ENCODE results near the gene ZCCHC7.
"Not testable (repeated sequence)": the region's sequence is repeated elsewhere in the genome, so short reads cannot be mapped to it uniquely, and the experiment has no call there.

The ZCCHC7 gene

DNA sequence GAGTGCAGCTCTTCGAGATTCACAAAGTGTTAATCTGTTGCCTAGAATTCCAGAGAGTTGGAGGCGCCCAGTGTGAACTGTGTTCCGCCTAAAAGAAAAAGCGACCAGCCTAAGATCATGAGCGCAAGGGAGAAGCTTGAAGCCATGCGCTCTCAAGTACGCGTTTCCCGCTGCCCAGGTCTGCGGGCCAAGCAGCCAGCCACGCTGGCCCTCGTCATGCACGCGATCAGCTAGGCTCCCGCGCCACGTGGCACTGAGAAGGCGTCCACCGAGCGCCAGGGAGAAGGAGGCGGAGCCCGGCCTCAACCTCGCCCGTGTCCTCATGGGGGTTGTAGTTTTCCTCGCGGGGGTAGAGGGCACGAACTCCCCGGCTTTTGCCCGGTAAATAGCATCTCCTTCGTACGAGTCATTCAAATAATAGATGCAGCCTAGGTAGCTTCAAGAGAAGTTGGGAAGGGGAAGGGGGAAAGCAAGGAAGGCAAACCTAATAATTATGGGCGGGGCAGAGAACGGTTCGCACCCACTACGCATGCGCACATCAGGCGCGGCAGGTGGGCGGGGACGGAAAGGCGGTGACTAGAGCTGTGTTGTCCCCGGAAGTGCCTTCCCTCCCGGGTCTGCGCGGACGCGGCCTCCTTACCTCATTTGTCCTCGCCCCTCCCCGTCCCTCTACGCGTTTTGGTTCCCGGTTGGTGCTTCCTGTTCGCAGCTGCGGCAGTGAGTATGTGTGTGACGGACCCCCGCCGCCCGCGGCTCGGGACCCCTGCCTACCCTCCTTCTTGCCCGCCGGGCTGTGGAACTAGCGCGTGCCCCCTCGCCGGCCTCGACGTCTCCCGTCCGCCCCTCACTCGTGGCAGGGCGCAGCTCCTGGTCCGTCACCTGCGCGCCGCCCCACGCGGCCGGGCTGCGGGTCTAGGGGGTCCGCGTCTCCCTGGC is at the start of gene ZCCHC7:
Gene ZCCHC7, plus strand, starts transcription at position 668 of the 936 bp plus-strand sequence.
- DNase-seq = peak; percentile 97

DNA sequence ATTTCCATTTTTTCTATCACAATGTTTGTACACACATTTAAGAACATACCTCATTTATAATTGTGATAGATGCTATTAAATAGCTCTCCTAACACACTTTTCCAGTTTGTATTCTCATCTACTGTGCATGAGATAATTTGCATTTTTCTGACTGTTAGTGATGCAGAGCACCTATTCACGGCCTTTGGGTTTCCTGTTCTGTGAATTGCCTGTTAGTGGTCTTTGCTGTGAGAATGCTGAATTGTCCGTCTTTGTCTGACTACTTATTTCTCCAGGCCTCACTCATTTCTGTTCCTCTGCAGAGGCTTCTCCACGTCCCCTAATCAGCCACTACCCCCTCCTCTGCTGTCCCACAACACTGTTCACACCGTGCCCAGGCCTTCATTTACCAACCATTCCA is 45.6 kb upstream of the ZCCHC7 start:
- not testable (repeated sequence) for DNase-seq

DNA sequence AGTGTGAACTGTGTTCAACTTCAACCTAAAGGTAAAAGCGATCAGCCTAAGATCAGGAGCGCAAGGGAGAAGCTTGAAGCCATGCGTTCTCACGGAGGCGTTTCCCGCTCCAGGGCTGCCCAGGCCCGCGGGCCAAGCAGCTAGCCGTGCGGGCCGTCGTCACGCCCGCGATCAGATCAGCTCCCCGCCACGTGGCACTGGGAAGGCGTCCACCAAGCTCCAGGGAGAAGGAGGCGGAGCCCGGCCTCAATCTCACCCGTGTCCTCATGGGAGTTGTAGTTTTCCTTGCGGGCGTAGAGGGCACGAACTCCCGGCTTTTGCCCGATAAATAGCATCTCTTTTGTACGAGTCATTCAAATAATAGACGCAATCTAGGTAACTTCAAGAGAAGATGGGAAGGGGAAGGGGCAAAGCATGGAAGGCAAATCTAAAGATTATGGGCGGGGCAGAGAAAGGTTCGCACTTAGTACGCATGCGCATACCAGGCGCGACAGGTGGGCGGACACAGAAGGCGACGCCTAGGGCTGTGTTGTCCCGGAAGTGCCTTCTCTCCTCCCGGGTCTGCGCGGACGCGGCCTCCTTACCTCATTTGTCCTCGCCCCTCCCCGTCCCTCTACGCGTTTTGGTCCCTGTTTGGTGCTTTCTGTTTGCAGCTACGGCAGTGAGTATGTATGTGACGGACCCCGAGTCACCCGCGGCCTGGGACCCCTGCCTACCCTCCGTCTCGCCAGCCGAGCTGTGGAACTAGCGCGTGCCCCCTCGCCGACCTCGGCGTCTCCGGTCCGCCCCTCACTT is 40.8 kb upstream of the ZCCHC7 start:
- peak; percentile 98 for DNase-seq

DNA sequence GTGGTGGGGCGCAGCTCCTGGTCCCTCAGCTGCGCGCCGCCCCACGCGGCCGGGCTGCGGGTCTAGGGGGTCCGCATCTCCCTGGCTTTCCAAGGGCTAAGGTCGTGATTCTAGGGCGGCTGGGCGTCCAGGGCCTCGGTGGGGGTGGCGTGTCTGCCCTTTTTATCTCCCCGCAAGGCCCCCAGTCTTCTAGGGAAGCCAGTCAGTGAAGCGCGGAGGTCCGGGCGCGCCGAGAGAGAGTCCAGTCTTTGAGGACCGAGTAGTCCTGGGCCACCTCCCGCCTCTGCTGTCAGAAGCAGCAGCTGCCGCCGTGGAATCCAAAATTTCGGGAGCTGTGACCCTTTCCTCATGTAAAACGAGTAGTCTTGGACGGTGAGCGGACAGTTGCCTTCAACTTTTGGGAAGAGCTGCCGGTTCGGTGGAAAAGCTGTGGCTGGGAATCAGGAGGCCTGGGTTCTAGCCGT is 40.2 kb upstream of the ZCCHC7 start:
- DNase-seq = peak; percentile 37

DNA sequence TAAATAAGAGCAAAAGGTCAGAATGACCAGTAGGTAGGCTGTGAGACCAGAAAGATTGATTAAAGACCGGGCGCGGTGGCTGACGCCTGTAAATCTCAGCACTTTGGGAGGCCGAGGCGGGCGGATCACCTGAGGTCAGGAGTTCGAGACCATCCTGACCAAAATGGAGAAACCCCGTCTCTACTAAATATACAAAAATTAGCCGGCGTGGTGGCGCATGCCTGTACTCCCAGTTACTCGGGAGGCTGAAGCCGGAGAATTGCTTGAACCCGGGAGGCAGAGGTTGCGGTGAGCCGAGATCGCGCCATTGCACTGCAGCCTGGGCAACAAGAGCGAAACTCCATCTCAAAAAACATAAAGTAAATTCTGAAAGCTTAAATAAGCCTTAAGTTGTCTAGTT is 38.9 kb upstream of the ZCCHC7 start:
- not testable (repeated sequence) for DNase-seq

DNA sequence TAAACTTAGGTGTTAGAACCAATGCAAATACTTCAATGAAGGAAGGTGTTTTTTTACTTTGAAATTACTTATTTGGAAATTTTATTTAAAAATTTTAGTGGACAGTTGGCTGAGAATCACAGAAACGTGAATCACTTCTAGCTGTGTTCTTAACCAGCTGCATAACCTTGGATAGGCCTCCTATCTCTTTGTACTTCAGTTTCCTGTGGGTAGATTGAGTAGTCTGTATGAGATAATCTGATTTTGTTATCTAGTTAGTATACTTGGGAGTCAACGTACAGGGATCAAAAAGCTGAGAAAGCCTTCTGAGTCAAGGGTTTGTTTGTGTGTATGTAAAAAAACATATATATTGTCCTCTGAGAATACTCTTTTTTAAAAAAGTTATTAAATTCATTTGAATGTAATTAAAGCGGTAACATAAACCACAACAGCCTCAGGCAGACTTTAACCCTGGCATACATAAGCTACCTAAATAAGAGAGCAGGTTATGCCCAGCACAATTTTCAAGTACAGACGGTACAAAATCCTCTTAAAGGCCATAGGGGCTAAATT is 38.1 kb upstream of the ZCCHC7 start:
- DNase-seq = no peak

DNA sequence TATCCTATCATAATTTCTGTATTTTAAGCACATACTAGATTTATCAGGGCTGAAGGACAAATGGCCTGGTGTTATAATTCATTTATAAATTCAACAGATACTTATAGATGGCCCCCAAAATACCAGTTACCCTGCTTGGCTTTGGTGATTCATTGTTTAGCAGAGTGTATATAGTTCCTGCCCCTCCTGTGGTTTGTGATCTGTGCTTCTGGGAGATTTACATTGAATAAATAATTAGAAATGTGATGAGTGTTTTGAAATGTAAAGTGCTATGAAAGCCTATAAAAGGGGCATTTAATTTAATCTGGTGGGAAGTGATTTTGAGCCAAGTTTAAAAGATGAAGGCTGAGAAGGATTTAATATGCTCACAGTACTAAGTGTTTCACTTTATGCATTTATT is 36.7 kb upstream of the ZCCHC7 start:
- DNase-seq = no peak

DNA sequence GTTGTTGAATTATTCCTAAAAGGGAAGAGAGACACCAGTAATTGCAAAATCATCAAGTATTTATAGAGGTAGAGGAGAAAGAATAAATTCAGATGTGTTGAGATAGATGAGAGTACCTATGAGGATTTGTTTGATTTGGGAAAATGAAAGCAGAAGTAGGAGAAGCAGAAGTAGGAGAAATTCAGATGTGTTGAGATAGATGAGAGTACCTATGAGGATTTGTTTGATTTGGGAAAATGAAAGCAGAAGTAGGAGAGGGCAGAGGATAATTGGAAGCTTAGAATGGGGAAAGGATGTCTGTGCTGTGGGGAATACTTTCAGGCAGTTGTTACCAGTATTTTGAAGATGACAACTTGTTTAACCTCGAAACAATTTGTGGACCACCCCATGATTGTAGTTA is 35.1 kb upstream of the ZCCHC7 start:
- no peak for DNase-seq

DNA sequence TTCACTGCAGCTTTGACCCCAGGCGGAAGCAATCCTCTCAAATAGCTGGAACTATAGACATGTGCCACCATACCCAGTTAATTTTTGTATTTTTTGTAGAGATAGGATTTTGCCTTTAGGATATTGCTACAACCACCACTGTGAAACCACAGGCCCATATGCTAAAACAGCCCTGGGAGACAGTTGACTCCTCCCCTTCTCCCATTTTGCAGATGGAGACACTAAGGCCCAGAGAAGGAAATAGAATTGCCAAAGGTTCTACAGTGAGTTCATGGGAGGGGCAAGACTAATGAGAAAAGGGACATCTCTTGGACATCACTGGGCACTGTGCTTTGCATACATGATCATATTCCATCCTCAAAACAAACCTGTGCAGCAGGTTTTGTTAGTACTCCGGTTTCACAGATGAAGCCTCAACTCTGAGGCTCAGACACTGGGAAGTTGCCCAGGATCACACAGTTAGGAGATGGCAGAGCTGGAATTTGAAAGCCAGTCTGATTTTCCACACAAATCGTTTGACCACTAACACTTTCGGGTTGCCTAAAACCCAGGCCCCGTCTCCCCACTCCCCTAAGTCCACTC is 27.6 kb upstream of the ZCCHC7 start:
- DNase-seq = not testable (repeated sequence)

DNA sequence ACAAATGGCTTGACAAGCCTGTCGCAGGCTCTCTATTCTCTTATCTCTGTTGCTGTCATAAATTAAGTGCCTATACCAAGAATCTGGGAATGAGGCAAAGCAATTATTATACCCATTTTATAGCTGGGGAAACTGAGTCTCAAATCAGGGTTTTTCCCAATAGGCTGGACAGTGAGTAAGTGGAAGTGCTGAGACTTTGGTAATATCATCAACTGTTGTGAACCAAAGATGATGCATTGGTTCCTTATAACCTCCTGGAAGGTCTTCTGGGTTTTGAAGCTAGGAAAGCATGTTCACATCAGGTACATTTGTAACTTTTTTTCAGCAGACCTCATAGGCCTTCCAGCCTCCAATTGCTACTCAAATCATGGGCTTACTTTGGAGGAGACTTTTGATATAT is 25.6 kb upstream of the ZCCHC7 start:
- no peak for DNase-seq

DNA sequence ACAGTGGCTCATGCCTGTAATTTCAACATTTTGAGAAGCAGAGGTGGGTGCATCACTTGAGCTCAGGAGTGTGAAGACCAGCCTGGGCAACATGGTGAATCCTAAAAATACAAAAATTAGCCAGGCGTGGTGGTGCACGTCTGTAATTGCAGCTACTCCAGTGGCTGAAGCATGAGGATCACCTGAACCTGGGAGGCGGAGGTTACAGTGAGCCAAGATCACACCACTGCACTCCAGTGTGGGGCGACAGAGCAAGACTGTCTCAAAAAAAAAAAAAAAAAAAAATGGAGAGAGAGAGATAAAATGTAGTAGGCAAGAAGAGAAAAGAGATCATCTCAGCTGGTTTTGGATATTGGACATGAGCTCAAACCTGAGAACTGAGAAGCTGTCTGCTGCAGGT is 23.7 kb upstream of the ZCCHC7 start:
- DNase-seq = no peak

DNA sequence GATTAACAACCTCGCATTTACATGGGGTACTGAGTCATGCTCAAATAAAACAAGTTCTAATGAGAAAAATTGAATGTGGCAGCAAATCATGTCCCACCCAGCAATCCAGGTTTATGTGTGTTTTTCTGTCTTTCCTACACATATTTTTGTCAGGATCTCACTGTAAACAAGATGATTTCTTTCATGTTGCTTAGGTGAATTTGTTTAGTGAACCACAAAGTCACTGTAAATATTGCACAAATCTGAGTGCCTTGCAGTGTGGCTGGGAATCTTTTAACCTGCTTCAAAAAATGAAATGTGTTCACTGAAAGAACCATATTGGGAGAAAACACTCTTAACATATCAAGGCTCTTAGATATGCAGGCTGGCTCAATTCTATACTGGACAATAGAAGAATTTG is 23.1 kb upstream of the ZCCHC7 start:
- no peak for DNase-seq

DNA sequence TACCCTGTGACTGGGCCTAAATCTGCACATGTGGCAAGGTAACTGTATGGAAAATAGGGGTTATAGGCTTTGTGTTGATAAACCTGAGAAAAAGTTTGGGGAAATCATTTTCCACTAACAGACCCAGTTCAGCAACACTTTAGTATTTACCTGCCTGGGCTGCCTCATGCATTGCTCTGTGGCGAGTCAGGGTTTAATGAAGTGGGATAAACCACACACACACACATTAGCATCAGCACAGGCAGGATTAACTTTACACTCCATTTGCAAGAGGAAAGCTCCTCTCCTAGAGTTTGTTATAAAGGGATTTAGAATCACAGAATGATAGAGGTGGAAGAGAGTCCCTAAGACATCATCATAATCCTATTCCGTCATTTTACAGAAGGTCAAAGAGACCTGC is 20.0 kb upstream of the ZCCHC7 start:
- no peak for DNase-seq

DNA sequence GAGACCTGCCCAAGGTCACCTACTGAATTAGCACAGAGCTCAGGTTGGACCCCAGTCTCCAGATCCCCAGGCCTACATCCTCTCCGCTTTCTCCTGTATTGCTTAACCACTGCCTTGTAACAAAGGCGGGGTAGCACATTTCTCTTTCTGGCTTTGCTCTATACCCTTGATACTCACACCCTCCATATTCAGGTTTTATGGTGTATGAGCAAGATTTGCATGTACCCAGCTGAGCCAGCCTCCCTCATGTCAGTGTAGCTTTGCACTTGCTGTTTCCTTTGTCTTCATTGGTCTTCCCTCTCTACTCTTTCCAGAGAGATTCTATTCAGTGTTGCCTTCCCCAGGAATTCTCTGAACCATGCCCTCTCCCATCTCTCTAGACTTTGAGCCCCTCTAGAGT is 19.6 kb upstream of the ZCCHC7 start:
- DNase-seq = no peak

DNA sequence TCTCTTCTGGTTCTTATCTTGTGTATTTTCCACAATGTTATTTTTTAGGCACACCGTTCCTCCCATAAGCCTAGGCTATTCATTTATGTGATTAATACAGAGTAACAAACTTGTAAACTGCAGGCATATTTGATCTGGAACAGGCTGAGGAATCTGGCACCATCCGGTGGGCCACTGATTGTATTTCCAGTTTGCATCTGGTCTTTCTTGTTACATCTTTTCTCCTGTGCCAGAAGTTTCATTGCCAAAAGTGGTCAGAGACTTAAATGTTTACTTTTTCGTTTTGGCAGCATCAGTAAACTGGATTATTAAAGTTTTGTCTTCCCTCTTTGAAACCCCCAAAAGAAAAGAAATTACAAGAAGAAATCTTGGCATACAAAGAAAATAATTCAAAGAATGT is 17.9 kb upstream of the ZCCHC7 start:
- DNase-seq = no peak

DNA sequence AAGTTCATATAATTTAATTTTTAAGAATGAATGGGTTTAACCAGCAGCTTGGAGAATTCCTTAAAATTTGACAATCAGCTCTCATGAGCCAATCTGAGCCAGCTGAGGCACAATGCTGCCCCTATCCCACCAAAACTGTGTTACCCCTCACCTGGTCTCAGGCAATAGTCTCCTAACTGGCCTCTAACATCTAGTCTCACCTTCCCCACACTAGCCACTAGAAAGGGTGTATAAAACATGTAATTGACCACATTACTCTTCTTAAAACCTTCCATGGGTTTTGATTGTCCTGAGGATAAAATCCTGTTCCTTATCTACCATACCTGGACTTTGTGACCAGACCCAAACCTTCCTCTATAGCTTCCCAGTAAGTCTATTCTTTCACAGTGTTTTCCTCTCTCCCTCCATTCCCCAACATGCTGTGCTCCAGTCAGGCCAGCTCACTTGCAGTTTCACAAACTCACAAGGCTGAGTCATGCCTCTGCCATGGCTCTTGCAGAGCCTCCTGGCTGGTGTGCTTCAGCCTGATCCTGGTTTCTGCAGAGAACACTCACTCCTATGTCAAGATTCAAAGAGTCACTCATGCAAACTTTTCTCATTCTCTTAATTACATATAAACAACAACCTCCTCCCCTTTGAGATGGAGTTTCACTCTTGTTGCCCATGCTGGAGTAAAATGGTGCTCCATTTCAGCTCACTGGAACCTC is 16.0 kb upstream of the ZCCHC7 start:
- DNase-seq = peak; percentile 54

DNA sequence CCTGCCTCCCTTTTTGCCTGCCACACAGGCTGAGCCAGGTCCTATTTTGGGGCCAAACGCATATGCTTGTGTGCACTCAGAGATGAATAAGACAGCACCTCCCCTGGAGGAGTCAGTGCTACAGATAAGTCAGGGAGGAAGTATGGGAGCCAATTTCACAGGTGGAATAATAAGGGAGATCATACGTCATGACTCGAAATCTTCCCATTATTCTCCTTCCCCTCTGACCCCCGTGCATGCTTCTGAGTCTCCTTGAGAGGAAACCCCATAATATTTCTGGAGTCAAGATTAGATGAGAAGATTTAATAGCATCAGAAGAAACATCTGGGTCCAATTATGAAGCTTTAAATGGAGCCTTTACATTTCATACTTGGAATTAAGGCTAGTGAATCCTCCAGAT is 15.1 kb upstream of the ZCCHC7 start:
- no peak for DNase-seq

DNA sequence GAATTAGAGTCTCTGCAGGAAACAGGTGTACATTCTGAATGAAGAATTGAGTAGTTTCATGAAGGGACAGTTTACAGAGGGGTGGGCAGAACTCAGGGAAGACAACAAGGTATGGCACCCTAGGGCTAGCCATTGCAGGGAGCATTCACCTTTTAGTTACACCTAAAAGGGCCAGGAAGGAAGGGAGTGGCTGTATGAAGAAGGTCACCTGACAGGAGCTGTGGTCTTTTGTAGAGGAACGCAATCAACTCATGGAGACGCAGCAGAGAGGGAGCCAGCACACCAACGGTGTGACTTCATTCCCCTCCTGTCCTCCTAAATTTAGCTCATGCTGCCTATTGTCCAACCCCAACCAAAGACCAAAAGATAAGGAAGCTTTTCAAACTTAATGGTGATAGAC is 12.7 kb upstream of the ZCCHC7 start:
- no peak for DNase-seq

DNA sequence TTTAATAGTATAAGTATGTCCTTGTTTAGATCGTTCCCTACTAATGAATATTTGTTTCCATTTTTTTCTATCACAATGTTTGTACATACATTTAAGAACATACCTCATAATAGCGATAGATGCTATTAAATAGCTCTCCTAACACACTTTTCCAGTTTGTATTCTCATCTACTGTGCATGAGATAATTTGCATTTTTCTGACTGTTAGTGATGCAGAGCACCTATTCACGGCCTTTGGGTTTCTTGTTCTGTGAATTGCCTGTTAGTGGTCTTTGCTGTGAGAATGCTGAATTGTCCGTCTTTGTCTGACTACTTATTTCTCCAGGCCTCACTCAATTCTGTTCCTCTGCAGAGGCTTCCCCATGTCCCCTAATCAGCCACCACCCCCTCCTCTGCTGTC is 5.9 kb upstream of the ZCCHC7 start:
- DNase-seq = not testable (repeated sequence)

DNA sequence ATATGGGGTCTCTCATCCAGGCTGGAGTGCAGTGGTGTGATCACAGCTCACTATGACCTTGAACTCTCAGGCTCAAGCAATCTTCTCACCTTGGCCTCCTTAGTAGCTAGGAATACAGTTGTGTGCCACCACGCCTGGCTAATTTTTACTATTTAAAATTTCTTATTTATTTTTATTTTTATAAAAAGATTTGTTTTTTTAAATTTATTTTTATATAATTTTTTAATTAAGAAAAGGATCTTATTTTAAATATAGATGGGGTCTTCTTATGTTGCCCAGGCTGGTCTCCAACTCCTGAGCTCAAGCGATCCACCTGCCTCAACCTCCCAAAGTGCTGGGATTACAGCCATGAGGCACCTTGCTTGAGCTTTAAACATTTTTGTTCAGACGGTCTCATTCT is 2.4 kb upstream of the ZCCHC7 start:
- no peak for DNase-seq

DNA sequence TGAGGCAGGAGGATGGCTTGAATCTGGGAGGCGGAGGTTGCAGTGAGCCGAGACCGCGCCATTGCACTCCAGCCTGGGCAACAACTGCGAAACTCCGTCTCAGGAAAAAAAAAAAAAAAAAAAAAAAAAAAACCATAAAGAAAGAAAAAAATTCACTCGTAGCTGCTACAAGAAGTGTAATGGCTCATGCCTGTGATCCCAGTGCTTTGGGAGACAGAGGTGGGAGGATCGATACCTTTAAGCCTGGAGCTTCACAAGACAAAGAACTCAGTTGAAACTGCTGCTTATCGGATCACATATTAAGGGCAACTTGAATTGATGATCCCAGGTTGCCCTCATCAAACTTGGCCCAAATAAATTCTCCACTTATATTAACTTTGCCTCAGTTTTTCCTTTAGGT is 1.0 kb upstream of the ZCCHC7 start:
- DNase-seq = no peak

DNA sequence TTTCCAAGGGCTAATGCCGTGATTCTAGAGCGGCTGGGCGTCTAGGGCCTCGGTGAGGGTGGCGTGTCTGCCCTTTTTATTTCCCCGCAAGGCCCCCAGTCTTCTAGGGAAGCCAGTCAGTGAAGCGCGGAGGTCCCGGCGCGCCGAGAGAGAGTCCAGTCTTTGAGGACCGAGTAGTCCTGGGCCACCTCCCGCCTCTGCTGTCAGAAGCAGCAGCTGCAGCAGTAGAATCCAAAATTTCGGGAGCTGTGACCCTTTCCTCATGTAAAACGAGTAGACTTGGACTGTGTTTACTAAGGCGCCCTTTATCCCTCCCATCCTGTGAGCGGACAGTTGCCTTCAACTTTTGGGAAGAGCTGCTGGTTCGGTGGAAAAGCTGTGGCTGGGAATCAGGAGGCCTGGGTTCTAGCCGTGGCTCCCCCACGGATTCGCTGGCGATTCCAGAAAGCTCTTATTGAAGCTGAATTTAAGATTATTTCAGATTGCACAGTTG is 515 bp downstream of the ZCCHC7 start:
- peak; percentile 46 for DNase-seq

Data from suppressor macrophage treated with lipopolysaccharide for 4 hours (primary cell).